HG03103 (cell line): ENCODE measurements around the gene DRICH1.
"Not testable (repeated sequence)": the region's sequence is repeated elsewhere in the genome, so short reads cannot be mapped to it uniquely, and the experiment has no call there.

Experiments used
- ATAC-seq: cut with Tn5 transposase; IDR thresholded peaks from one replicate; pipeline ENCODE4 v1.9.1; 2021; ENCODE audit warnings: low read depth; ENCODE audit not compliant: unreplicated experiment

The DRICH1 gene

GRCh38 chr22:23570681-23571080 lies 61.4 kb downstream of the DRICH1 start:
- no peak for ATAC-seq

GRCh38 chr22:23569716-23570115 lies 62.4 kb downstream of the DRICH1 start:
- ATAC-seq, result no peak

DNA sequence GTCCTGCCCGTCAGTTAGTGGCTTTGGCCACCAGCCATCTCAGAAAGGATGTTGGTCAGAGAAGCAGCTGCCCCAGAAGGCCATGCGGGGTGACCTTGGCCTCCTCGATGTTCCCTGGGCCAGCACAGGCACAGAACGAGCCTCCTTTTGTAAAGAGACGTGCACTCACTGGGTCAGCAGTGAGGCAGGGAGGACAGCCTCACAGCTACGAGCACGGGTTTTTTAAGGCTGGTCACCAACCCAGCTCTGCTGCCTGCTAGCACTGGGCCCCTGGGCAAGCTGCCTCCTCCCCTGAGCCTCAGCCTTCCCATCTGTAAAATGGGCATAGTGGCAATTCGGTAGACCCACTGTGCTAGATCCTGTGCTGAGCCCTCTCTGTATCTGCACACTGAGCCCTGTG lies 62.8 kb downstream of the DRICH1 start:
- no peak for ATAC-seq

GRCh38 chr22:23566705-23567475 lies 65.2 kb downstream of the DRICH1 start:
- no peak for ATAC-seq

- no peak for ATAC-seq
These were observed 66.0 kb downstream of the DRICH1 start for GRCh38 chr22:23565915-23566704.

GRCh38 chr22:23565305-23565914 lies 66.7 kb downstream of the DRICH1 start:
- ATAC-seq, result no peak

DNA sequence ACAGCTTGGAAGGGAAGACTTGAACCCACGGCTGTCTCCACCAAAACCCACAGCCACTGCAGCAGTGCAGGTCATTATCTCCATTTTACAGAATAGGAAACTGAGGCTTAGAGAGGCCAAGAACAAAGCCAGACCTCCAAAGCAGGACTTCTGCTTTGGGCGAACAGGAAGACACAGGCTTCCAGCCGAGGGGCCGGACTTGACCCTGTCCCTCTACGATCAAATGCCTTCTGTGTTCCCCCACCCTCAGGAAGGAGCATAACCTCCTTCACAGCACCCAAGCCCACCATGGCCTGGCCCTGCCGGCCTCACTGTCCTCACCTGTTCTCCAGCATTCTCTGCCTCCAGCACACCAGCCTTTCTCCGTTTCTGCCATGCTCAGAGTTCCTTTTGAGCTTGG lies 67.8 kb downstream of the DRICH1 start:
- ATAC-seq, result no peak

GRCh38 chr22:23563111-23563510 lies 69.0 kb downstream of the DRICH1 start:
- ATAC-seq, result no peak

- ATAC-seq, result no peak
These were observed 69.9 kb downstream of the DRICH1 start for GRCh38 chr22:23562186-23562585.

GRCh38 chr22:23561025-23561510 lies 71.1 kb downstream of the DRICH1 start:
- ATAC-seq, result not testable (repeated sequence)

- ATAC-seq, result not testable (repeated sequence)
These were observed 71.9 kb downstream of the DRICH1 start for GRCh38 chr22:23560215-23560614.
